Muscle layer of duodenum (tissue), 2 donors: ENCODE measurements around the gene AHCYL2.
"Not testable (repeated sequence)": the region's sequence is repeated elsewhere in the genome, so short reads cannot be mapped to it uniquely, and the experiment has no call there.

ENCODE experiments used
- H3K27ac ChIP-seq: one replicate; pipeline ENCODE4 v1.7.0; 2013; ENCODE audit warnings: mild to moderate bottlenecking, low read length
- H3K27me3 ChIP-seq: one replicate; pipeline ENCODE4 v1.7.0; 2013; ENCODE audit warnings: low read depth, mild to moderate bottlenecking, control low read depth, low read length
- H3K36me3 ChIP-seq, 2 donors: one replicate each; pipeline ENCODE4 v1.7.0; 2013; ENCODE audit warnings: low read length in 2 of 2, control low read depth in 1 of 2, mild to moderate bottlenecking in 1 of 2; ENCODE audit not compliant: insufficient read depth in 2 of 2, control insufficient read depth in 1 of 2
- H3K4me1 ChIP-seq, 2 donors: one replicate each; pipeline ENCODE4 v1.7.0; 2013; ENCODE audit warnings: low read length in 2 of 2, mild to moderate bottlenecking in 2 of 2, control low read depth in 1 of 2, moderate library complexity in 1 of 2; ENCODE audit not compliant: insufficient read depth in 2 of 2, control insufficient read depth in 1 of 2
- H3K4me3 ChIP-seq, 2 donors: one replicate each; pipeline ENCODE4 v1.7.0; 2013; ENCODE audit warnings: low read length in 2 of 2, low read depth in 1 of 2, mild to moderate bottlenecking in 1 of 2
- H3K9me3 ChIP-seq, 2 donors: one replicate each; pipeline ENCODE4 v1.7.0; 2013; ENCODE audit warnings: low read length in 2 of 2, control low read depth in 1 of 2, mild to moderate bottlenecking in 1 of 2; ENCODE audit not compliant: control insufficient read depth in 1 of 2
- donor health status: healthy.

Gene AHCYL2

DNA sequence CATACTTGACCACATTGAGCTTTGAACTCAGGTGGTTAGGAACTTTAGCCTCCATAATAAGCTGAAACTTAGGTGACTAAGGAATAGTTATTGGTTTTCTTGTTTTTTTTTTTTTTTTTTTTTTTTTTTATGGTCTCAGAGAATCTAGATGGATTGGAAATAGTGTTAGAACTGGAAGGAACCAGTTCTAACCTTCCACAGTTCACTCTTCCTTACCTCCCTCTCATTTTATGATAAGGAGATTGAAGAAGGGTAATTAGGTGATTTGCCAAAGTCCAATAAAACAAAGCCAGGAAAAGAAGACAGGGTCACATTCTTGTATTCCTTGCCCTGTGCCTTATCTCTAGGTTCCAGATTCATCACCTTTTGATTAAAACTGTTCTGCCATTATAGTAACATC is 137.7 kb downstream of the AHCYL2 start:
- H3K27me3 ChIP-seq = no peaks in the 10 kb centered on the region
- no peaks in the 10 kb centered on the region for H3K36me3 ChIP-seq
- H3K9me3 ChIP-seq = no peaks in the 10 kb centered on the region
- H3K4me1 ChIP-seq = peaks cover 0 to 2% of the 10 kb centered on the region in 2 donors
- H3K27ac ChIP-seq = no peak overlapping the region
- H3K4me3 ChIP-seq = no peak overlapping the region

DNA sequence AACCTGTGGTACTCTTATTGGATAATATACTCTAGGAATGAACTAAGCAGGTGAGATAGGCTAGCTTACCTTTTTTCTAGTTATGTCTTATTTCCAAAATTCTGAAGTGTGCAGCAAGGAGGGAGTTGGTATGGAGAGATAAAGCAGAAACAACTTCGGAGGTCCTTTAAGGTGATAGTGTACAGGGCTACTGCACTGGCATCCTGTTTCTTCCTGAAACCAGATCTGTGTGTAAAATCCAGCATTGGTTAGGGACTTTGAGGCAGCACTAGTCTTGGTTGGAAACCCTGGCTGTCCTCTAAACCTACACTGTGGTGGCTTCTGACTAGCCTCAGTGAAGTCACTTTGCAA is 142.5 kb downstream of the AHCYL2 start:
- no peaks in the 10 kb centered on the region for H3K9me3 ChIP-seq
- peak overlapping the region; percentile 59 for H3K27ac ChIP-seq
- peaks cover 0 to 10% of the 10 kb centered on the region in 2 donors for H3K4me1 ChIP-seq
- H3K27me3 ChIP-seq = no peaks in the 10 kb centered on the region
- H3K4me3 ChIP-seq = no peak overlapping the region
- H3K36me3 ChIP-seq = no peaks in the 10 kb centered on the region

DNA sequence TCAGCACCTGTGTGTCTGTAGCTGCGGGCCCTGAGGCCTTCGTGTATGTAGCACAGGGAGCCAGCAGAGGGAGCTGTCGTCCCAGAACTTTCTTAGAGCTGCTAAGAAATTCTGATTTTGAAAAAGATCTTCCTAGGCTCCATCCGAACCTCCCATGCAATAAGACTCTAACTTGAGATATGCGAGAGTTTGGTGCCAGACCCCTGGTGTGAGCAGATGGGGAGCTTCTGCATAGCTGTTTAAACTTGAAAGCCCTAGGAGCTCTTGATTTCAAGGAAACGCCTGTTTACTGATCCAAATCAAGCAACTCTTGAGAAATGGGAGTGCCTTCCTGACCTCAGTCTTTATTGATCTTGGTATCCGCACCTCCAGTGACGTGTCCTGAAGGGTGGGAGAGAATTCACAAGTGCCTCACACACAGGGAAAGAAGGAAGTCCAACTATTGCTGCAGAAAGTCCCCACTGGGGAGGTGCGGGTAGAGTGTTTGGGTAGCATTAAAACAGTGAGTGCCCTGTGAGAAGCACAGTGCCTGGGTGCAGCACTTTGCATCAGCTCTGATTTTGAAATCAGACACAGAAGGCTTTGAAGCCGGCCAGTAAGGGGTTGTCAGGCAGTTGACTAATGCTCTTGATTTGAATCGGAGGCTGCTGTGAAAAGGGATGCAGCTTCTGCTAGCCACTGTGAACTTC is 143.0 kb downstream of the AHCYL2 start:
- no peaks in the 10 kb centered on the region for H3K36me3 ChIP-seq
- H3K27me3 ChIP-seq = no peaks in the 10 kb centered on the region
- H3K9me3 ChIP-seq = no peaks in the 10 kb centered on the region
- peak overlapping the region; percentile 47 for H3K4me3 ChIP-seq
- peaks cover 0 to 10% of the 10 kb centered on the region in 2 donors for H3K4me1 ChIP-seq
- H3K27ac ChIP-seq = peak overlapping the region; percentile 59

DNA sequence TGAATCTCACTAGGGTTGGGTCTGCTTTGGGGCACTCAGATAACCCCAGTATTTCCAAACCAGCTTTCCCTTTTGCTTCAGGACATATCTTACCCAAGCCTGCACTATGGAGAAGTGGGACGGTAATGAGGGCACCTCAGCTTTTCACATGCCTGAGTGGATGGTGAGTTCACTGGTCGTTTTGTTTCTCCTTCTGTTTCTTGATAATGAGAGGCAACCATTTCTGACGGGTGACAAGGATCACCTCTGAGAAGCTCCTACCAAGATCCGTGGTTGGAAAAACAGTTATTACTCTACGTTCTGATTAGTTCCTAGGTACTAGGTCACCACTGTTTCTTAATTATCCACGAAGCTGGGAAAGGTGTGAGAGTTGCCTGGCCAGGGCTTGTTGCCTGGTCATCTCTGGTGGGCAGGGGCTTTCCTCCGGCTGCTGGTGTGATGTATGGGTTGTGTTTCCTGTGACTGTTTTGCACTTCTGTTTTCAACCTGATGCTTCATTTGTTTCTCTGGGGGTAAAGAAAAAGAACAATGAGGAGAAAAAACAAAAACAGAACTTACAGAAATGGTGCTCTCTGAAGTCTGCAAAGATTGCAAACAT is 143.7 kb downstream of the AHCYL2 start:
- H3K27ac ChIP-seq = peak overlapping the region; percentile 59
- no peaks in the 10 kb centered on the region for H3K9me3 ChIP-seq
- H3K4me1 ChIP-seq = peaks cover 0 to 10% of the 10 kb centered on the region in 2 donors
- H3K27me3 ChIP-seq = no peaks in the 10 kb centered on the region
- H3K36me3 ChIP-seq = no peaks in the 10 kb centered on the region
- H3K4me3 ChIP-seq = peak overlapping the region; percentile 47

DNA sequence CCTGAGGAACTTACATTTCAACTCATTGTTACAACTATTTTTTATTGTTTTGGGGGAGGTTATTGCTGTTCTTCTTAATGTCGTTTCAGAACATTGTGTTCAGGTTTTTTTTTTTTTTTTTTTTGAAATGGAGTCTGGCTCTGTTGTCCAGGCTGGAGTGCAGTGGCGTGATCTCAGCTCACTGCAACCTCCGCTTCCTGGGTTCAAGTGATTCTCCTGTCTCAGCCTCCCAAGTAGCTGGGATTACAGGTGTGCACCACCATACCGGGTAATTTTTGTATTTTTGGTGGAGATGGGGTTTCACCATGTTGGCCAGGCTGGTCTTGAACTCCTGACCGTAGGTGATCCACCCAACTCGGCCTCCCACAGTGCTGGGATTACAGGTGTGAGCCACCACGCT is 144.6 kb downstream of the AHCYL2 start:
- H3K27ac ChIP-seq = not testable (repeated sequence)

DNA sequence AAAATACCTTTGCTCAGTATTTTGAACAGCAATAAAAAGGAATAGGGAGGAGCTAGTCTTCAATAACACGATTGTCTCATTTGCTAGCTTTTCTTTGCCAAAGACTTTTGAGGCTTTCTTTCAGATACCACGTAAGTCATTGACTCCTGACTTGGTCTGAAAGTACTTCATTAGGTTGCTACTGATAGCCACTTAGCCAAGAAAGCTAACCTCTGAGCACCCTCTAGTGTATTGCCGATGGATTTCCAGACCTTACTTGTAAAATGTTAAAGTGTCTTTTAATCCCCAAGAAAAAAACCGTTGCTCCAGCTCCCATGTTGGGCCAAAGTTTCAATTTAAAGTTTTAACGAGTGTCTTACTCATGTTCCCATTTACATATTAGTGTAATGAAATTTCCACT is 146.0 kb downstream of the AHCYL2 start:
- H3K27ac ChIP-seq = no peak overlapping the region
- peaks cover 0 to 10% of the 10 kb centered on the region in 2 donors for H3K4me1 ChIP-seq
- H3K36me3 ChIP-seq = no peaks in the 10 kb centered on the region
- H3K9me3 ChIP-seq = no peaks in the 10 kb centered on the region
- no peaks in the 10 kb centered on the region for H3K27me3 ChIP-seq
- no peak overlapping the region for H3K4me3 ChIP-seq

More for the DNA sequence above, 144.6 kb downstream of the AHCYL2 start:
- peaks cover 0 to 10% of the 10 kb centered on the region in 2 donors for H3K4me1 ChIP-seq
- H3K36me3 ChIP-seq, H3K27me3 ChIP-seq, H3K9me3 ChIP-seq, H3K4me3 ChIP-seq: not testable (repeated sequence)

DNA sequence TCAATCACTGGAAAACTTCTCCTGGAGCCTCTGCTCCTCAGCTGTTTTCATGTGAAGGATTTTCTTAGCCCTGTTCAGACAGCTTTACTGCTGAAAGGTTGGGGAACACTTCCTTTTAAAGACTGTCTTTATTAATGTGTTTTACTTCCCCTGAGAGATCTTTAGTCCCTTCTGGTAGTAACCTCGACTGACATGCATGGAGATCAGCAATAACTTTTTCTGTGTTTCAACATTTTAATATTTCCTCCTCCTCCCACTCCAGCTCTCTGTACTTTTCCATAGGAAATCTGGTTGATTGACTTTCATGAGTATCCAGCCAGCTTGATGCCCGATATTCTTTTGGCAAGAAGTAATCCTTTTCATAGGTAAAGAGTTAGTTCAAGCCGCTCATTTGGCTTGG is 146.7 kb downstream of the AHCYL2 start:
- no peaks in the 10 kb centered on the region for H3K27me3 ChIP-seq
- H3K27ac ChIP-seq = no peak overlapping the region
- H3K36me3 ChIP-seq = no peaks in the 10 kb centered on the region
- no peaks in the 10 kb centered on the region for H3K9me3 ChIP-seq
- H3K4me1 ChIP-seq = peaks cover 0 to 10% of the 10 kb centered on the region in 2 donors
- H3K4me3 ChIP-seq = no peak overlapping the region

DNA sequence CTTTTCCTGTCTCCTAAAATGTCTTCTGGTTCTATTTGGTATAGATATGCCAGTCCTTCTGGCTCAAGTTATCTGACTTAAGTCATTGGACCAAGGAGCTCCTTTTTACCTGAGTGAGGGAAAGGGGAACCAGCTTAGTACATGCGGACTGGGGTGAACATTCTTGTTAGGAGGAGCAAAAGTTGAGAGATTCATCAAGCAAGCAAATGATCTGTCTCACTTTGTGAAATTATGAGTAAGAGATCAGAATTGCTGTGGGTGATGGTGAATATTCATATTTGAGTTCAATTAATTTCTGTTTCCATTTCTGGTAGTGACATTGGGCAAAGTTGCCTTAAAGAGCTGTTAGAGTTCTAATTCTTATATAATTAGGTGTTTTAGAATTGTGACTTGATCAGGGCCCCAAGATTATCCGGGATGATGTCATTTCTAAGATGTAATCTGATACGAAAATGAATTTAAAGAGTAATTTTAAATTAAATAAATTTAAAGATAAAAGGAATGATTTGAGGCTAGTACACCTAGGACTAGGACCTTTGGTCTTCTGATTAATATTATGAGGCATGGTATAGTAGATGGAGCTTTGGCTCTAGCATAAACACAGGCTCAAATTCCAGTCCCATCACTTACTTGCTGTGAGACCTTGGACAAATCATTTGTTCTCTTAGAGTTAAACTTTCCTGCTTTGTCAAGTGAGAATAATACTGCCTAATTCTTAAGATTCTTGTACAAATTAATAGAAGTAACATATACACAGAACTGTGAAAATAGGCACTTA is 149.0 kb downstream of the AHCYL2 start:
- no peak overlapping the region for H3K27ac ChIP-seq
- H3K27me3 ChIP-seq = no peaks in the 10 kb centered on the region
- H3K36me3 ChIP-seq = no peaks in the 10 kb centered on the region
- H3K4me3 ChIP-seq = no peak overlapping the region
- no peaks in the 10 kb centered on the region for H3K4me1 ChIP-seq
- no peaks in the 10 kb centered on the region for H3K9me3 ChIP-seq

DNA sequence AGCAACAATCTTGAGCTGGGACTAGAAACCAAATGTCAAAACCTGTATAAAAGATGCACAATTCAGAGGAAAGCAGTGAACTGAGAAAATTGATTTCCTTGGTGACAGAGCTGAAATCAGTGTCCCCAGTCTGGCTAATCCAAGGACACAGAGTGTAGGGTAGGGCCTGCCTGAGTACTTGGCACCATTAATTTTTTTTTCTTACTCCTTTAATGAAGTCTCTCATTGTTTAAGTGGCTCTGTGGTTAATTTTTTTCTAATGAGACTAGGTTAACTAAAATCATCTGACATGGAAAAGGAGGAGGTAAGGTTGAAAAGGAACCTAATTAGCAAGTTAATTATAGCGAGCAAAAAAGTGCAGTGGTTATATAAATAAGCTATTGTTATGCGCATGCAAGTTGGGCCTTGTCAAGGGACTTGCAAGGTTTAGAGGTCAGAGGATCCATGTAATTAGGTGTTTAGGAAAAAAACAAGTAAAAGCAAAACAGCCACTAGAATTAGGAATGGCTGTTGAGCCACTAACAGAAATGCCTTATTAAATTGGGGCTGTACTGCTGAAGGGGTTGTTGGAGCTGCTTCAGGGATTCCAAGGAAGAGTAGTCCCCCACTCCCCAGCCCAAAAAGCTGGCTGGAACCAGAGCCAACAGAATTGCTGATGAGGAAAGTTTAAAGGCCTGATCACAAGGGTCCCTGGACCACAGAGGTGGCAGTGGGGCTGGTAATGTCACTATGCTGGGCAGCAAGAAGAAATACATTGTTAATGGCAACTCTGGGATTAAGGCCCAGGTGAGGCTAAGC is 150.5 kb downstream of the AHCYL2 start:
- Histone ChIP-seq H3K4me1 (no peaks in the 10 kb centered on the region), H3K4me3 (no peak overlapping the region), H3K27me3 (no peaks in the 10 kb centered on the region), H3K27ac (peak overlapping the region; percentile 46), H3K9me3 (no peaks in the 10 kb centered on the region), H3K36me3 (peaks cover 0 to 9% of the 10 kb centered on the region in 2 donors)

DNA sequence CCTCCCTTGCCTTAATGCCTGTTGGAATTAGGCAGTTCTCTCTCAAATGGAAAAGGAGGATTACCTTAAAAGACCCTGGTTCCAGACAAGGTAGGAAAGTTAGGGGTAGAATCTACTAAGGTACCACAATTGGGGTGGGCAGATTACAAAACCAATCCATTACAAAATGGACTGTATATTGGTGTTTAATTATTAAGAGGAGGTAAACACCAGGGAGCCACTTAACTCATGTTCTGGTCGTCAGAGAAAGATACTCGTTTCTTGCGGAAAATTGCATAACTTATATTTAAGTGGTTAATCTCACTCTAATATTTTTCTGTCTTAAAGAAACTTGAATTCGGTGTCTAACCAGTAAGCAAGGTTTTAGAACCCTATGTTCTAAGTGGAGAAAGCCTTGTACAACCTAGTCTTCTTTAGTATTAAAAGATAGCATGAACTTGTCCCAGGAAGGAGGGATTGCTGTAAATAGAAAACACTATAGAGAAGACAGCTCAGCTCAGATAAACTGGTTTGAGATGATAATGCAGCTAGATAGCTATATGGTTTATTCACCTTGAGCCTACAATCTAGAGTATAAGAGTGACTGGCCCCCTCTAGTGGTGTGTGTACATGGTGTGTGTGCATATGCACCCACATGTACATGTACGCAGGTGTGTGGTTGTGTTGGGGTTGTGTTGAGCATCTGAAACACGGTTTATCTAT is 151.4 kb downstream of the AHCYL2 start:
- Histone ChIP-seq H3K4me1 (no peaks in the 10 kb centered on the region), H3K9me3 (no peaks in the 10 kb centered on the region), H3K36me3 (peaks cover 0 to 9% of the 10 kb centered on the region in 2 donors), H3K4me3 (no peak overlapping the region), H3K27me3 (no peaks in the 10 kb centered on the region), H3K27ac (no peak overlapping the region)
